Neuron (in vitro differentiated cells): ENCODE results near the gene NKX6-2.
"Not testable (repeated sequence)": the region's sequence is repeated elsewhere in the genome, so short reads cannot be mapped to it uniquely, and the experiment has no call there.

ENCODE experiments used
- H2AFZ ChIP-seq: one replicate; pipeline ENCODE4 v1.6.1; 2013; ENCODE audit warnings: low read depth, mild to moderate bottlenecking, inconsistent platforms, low read length, moderate library complexity
- H3K27me3 ChIP-seq: one replicate; pipeline ENCODE4 v1.6.1; 2013; ENCODE audit warnings: low read length; ENCODE audit not compliant: insufficient read depth
- H3K36me3 ChIP-seq: one replicate; pipeline ENCODE4 v1.6.1; 2013; ENCODE audit warnings: low read length; ENCODE audit not compliant: insufficient read depth
- H3K4me1 ChIP-seq: one replicate; pipeline ENCODE4 v1.6.1; 2013; ENCODE audit warnings: low read length; ENCODE audit not compliant: insufficient read depth
- H3K4me3 ChIP-seq: 2 replicates; pipeline ENCODE4 v1.5.1; 2013; ENCODE audit warnings: mild to moderate bottlenecking, low read length, moderate library complexity
- H3K9me3 ChIP-seq: one replicate; pipeline ENCODE4 v1.6.1; 2013; ENCODE audit warnings: low read length

NKX6-2 gene

DNA sequence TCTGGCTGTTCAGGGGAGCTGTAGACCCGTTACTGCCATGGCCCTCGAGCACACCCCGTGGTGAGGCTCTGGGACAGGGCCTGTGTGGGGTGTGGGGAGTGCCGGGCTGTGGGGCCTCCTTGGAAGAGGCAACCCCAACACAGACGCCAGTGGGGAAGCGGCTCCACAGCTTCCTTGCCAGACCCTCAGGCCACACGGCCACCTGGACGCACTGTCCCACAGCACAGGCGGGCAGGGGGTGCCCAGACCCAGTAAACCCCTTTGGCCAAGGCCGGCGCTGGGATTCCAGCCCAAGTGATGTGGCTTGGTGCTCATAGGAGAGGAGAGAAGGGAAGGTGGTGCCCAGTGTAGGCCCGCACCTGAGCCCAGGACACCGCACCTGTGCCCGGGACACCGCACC, 12.9 kb upstream of the NKX6-2 start:
- no peak overlapping the region for H2AFZ ChIP-seq
- peaks cover 7% of the 10 kb centered on the region for H3K9me3 ChIP-seq
- no peaks in the 10 kb centered on the region for H3K36me3 ChIP-seq
- H3K4me1 ChIP-seq = no peaks in the 10 kb centered on the region
- no peak overlapping the region for H3K4me3 ChIP-seq
- no peaks in the 10 kb centered on the region for H3K27me3 ChIP-seq

DNA sequence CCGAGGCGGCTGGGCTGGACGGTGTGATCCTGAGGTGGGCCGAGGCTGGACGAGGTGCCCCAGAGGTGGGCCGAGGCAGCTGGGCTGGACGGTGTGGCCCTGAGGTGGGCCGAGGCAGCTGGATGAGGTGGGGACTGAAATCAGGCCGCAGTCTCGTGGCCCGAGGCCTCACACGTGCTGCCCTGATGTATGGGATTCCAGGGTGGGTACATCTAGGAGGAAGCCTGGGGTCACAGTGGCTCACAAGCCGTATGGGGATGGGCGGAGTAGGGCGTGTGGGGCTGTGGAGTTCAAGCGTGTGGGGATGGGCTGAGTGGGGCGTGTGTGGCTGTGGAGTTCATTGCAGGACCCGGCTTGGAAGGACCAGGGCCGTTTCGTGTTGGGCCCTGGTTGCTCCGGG, 12.5 kb upstream of the NKX6-2 start:
- no peak overlapping the region for H2AFZ ChIP-seq
- no peaks in the 10 kb centered on the region for H3K27me3 ChIP-seq
- no peaks in the 10 kb centered on the region for H3K36me3 ChIP-seq
- H3K4me3 ChIP-seq = no peak overlapping the region
- no peaks in the 10 kb centered on the region for H3K4me1 ChIP-seq
- peaks cover 7% of the 10 kb centered on the region for H3K9me3 ChIP-seq

DNA sequence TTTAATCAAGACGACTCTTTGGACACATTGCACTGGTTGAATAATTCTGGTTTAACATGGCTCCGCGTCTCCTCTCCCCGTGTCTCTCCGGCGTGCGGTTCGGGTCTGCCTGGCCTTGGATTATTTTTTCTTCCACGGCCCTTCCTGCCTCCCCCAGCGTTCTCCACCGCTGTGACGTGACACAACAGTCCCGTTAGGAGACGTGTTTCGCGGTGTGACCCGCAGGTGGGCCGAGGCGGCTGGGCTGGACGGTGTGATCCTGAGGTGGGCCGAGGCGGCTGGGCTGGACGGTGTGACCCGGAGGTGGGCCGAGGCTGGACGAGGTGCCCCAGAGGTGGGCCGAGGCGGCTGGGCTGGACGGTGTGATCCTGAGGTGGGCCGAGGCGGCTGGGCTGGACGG, 12.0 kb upstream of the NKX6-2 start:
- not testable (repeated sequence) for H2AFZ ChIP-seq, H3K4me3 ChIP-seq, H3K36me3 ChIP-seq, H3K9me3 ChIP-seq, H3K27me3 ChIP-seq, H3K4me1 ChIP-seq

DNA sequence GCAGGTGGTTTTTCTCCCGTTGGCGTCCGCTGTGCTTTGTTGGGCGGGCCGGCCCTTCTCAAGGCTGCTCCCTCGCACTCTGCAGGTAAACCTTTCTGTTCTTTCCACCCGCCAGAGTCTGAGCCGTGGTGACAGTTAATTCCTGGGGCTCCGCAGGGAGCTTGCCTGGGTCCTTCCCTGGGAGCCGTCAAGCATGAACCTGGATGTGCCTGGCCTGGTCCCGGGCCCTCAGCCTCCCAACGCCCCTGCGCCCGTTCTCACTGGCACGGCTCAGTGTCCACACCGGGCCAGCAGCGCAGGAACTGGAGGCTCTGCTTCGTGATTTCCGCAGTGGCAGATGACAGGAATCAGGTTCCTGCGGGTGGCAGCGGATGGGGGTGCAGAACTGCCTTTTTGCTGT, 10.9 kb upstream of the NKX6-2 start:
- H3K4me3 ChIP-seq = no peak overlapping the region
- peaks cover 4% of the 10 kb centered on the region for H3K9me3 ChIP-seq
- no peak overlapping the region for H2AFZ ChIP-seq
- no peaks in the 10 kb centered on the region for H3K36me3 ChIP-seq
- H3K4me1 ChIP-seq = no peaks in the 10 kb centered on the region
- H3K27me3 ChIP-seq = no peaks in the 10 kb centered on the region

DNA sequence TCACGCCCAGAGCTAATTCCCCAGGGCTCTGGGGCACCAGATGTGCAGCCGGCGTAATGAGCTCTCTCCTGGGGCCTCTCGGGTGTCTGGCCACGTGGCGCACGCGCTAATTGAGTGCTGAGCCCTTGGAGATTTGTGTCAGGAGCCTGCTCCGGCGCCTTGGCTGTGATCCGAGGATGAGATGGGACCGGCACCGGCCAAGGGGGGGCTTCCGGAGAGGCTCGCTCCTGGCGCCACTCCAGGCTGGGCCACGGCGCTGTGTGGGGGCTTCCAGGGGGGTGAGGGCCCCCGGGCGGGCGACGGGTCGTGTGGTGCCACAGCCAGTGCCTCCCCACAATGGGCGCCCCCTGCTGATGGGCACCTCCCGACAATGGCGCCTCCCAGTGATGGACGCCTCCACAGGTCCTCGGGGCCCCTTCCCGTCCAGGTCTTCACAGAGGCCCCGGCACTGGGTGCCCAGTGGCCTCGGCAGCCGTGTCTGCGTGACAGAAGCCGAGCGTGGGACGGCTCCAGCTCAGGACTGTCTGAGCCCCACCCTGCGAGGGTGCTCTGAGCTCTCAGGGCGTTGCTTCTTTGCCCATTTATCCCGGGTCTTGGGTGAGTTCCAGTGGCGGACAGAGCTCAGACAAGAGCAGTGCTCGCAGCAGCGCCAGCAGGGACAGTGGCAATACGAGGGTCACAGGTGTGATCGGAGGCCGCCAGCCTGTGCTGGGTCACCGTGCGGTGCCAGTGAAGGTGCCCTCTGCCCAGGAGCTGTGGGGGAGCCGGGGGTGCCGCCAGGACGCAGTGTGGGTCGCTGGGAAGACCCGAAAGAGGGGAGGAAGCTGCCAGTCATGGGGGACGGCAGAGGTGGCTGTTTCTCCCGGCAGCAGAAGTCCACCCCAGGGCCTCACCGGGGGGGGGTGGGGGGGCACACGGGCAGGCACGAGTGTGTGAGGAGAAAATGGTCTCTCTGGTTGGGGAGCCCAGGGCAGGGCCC, 8.2 kb upstream of the NKX6-2 start:
- Histone ChIP-seq H3K27me3 (peaks cover 10% of the 10 kb centered on the region), H3K4me3 (no peak overlapping the region), H2AFZ (no peak overlapping the region), H3K4me1 (peaks cover 3% of the 10 kb centered on the region), H3K9me3 (peaks cover 2% of the 10 kb centered on the region), H3K36me3 (no peaks in the 10 kb centered on the region)

DNA sequence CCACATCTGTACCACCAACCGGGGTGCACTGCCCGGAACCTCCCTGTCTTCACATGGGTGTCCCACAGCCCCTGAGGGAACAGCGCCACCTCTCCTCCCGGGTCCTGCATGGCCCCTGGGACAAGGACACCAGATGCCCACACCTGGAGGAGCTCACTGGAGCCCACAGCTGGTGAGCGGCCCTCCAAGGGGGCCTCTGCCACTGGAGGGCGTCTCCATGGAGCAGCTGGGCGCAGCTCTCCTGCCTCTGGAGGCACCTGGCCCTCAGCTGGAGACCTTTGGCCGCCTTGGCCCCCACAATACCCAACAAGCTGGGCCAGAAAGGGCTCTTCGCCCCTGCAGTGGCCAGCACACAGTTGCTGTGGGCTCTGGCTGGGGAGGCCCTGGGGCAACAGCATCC, 7.3 kb upstream of the NKX6-2 start:
- H3K4me1 ChIP-seq = peaks cover 11% of the 10 kb centered on the region
- no peak overlapping the region for H3K4me3 ChIP-seq
- no peaks in the 10 kb centered on the region for H3K9me3 ChIP-seq
- no peaks in the 10 kb centered on the region for H3K36me3 ChIP-seq
- H2AFZ ChIP-seq = no peak overlapping the region
- peaks cover 18% of the 10 kb centered on the region for H3K27me3 ChIP-seq

DNA sequence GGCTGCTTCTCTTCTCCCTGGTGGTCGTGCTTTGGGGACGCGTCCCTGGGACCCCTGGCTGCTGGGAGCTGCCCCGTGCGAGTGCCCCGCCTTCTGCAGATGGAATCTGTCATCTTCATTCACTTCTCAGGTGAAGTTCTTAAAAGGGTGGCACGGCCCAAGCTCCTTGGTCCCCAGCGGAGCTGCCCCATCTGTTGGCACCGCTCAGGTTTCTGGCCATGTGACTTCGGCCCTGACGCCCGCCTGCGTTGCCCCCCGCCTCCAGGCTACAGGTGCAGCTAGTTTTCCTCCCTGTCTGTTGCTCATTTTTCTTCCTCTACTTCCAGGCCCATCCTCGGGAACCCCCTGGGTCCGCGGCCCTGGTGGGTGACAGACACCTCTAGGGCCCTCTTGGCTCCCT, 6.8 kb upstream of the NKX6-2 start:
- no peak overlapping the region for H2AFZ ChIP-seq
- H3K27me3 ChIP-seq = peaks cover 22% of the 10 kb centered on the region
- no peaks in the 10 kb centered on the region for H3K36me3 ChIP-seq
- no peaks in the 10 kb centered on the region for H3K9me3 ChIP-seq
- no peak overlapping the region for H3K4me3 ChIP-seq
- peaks cover 16% of the 10 kb centered on the region for H3K4me1 ChIP-seq

DNA sequence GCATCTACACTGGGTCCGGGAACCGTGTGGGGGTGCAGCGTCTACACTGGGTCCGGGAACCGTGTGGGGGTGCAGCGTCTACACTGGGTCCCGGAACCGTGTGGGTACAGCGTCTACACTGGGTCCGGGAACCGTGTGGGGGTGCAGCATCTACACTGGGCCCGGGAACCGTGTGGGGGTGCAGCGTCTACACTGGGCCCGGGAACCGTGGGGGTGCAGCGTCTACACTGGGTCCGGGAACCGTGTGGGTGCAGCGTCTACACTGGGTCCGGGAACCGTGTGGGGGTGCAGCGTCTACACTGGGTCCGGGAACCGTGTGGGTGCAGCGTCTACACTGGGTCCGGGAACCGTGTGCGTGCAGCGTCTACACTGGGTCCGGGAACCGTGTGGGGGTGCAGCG, 6.2 kb upstream of the NKX6-2 start:
- H3K27me3 ChIP-seq = peaks cover 24% of the 10 kb centered on the region
- not testable (repeated sequence) for H3K36me3 ChIP-seq, H2AFZ ChIP-seq

DNA sequence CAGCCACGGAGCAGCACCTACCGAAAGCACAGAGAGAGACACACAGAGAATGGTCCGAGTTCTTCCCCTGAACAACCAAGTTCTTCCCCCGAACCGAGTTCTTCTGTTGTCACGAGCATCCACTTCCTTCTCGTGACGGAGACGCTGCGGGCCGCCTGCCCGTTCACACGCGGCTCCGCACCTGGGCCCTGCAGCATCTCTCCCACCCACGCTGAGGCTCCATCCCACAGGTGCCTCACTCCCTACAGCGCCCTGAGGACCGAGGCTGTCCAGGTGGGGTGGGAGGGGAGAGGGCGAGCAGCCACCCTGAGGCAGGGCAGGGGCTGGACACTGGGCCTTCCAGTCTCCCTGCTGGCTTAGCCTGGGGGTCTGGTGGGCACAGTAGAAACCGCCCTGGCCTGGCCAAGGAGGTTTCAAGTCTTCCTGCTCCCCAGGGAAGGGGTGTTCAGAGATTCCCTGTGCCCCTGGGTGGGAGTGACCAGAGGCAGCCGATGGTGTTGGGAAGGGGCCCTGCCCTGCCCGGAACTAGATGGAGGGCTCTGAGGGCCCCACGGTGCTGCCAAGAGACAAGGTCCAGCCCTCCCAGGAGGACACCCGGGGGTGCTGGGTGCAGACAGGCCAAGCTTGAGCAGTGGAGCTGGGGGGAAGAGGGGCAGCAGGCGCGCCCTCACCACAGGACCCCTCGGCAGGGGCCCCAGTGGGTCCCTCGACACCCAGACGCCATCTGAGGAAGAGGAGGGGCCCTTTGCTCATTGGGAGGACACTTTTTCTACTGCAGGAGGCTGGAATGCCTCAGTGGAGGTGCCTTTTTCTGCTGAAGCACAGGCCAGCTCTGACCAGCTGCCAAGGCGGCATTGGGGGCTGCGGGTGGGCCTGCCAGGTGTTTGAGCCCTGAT, 5.2 kb upstream of the NKX6-2 start:
- Histone ChIP-seq H3K4me3 (no peak overlapping the region), H3K4me1 (peaks cover 20% of the 10 kb centered on the region), H3K9me3 (no peaks in the 10 kb centered on the region), H2AFZ (no peak overlapping the region), H3K36me3 (no peaks in the 10 kb centered on the region), H3K27me3 (peaks cover 33% of the 10 kb centered on the region)

More for the DNA sequence above, 6.2 kb upstream of the NKX6-2 start:
- peaks cover 16% of the 10 kb centered on the region for H3K4me1 ChIP-seq
- H3K4me3 ChIP-seq, H3K9me3 ChIP-seq: not testable (repeated sequence)

DNA sequence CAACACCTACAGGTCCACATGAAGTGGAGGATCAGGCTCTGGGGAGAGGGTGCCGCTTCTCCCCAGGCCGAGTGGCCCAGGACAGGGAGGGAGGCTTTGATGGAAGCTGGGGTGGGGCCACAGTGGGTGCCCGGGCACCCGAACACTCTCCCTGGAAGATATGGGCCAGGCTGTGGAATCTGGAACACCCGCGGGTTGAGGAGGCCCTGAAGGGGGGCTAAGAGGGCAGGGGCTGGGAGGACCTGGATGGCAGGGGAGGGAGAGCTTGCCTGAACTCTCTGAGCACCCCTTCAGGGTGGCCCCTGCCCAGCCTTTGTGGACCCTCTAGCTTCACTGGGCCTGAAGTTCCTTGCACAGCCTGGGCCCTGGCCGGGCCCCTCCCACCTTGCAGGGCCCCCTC, 4.5 kb upstream of the NKX6-2 start:
- peaks cover 34% of the 10 kb centered on the region for H3K27me3 ChIP-seq
- no peaks in the 10 kb centered on the region for H3K36me3 ChIP-seq
- H3K4me3 ChIP-seq = no peak overlapping the region

DNA sequence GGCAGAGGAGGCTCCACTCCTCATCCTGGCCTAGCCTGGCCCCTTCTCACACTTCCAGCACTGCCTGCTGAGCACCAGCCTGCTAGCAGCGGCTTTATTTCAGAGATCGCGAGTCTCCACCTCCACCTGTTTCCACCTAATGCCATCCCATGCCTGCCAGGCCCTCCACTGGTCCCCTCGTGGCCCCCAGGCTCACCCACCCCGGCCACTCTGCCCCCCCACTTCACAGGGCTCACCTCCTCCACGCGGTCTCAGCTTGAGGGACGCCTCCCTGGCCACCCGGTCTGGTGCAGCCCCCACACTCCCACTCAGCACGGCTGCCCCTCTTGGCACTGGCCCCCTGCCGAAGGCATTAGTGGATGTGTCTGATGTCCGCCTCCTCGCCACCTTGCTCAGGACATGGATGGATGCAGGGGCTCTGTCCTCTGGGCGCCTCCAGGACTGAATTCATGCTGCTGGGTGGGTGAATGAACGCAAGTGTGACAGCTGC, 3.8 kb upstream of the NKX6-2 start:
- peaks cover 21% of the 10 kb centered on the region for H3K4me1 ChIP-seq
- peaks cover 3% of the 10 kb centered on the region for H3K9me3 ChIP-seq
- H2AFZ ChIP-seq = no peak overlapping the region
- H3K36me3 ChIP-seq = no peaks in the 10 kb centered on the region
- peaks cover 39% of the 10 kb centered on the region for H3K27me3 ChIP-seq
- H3K4me3 ChIP-seq = no peak overlapping the region

More for the DNA sequence above, 4.5 kb upstream of the NKX6-2 start:
- Histone ChIP-seq H2AFZ (no peak overlapping the region), H3K4me1 (peaks cover 21% of the 10 kb centered on the region), H3K9me3 (no peaks in the 10 kb centered on the region)

DNA sequence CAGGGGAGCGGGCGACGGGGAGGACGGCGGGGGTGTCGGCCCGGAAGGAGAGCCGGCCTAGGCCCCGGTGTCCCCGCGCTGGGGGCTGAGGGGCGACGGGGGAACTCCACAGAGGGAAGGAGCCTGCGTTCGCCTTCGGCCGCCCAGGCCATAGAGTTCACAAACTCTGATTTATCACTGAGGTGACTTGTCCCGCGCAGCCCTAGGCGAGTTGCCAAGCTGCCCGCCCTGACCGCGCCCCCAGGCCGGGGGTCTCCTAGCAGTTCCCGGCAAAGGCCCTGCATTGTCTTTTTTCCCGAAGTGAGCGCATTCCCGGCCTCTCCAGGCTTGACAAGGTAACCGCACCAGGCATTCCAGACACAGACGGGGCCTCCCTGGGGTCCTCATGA, 2.9 kb upstream of the NKX6-2 start:
- no peaks in the 10 kb centered on the region for H3K36me3 ChIP-seq
- H3K27me3 ChIP-seq = peaks cover 44% of the 10 kb centered on the region
- H3K4me3 ChIP-seq = peak overlapping the region; percentile 34
- H3K4me1 ChIP-seq = peaks cover 21% of the 10 kb centered on the region
- H3K9me3 ChIP-seq = peaks cover 7% of the 10 kb centered on the region
- H2AFZ ChIP-seq = peak overlapping the region; percentile 79
